K562 (cell line): ENCODE measurements around the gene NUP62. TPM values are rescaled to one million over a fixed set of nuclear protein-coding genes. Genes with fewer than 3 reads are reported as not detected.
A peak's percentile ranks its signal among the peaks of the same experiment; 100 is the strongest.

Source experiments
- ATF1 ChIP-seq, 2 experiments: fragments of 450-650 bp in 1 of 2; IDR thresholded peaks; 2 replicates each; pipeline ENCODE4 v1.6.1; 2016; ENCODE audit warnings: missing compliant biosample characterization in 1 of 2, missing genetic modification characterization in 1 of 2
- E2F5 ChIP-seq: sonication (generic); formaldehyde crosslinking; IDR thresholded peaks from 2 replicates; pipeline ENCODE4 v1.8.0; 2022; ENCODE audit warnings: mild to moderate bottlenecking, missing genetic modification reagents
- FOXO4 ChIP-seq: fragments of 450-650 bp; formaldehyde crosslinking; IDR thresholded peaks from 2 replicates; pipeline ENCODE4 v1.4.0; 2020; ENCODE audit warnings: mild to moderate bottlenecking, moderate library complexity
- HDAC3 ChIP-seq: fragments of 450-650 bp; IDR thresholded peaks from 2 replicates; pipeline ENCODE4 v1.6.1; 2018; ENCODE audit warnings: borderline replicate concordance, mild to moderate bottlenecking, moderate library complexity; ENCODE audit not compliant: partially characterized antibody
- ILK ChIP-seq: fragments of 450-650 bp; IDR thresholded peaks from 2 replicates; pipeline ENCODE4 v1.6.1; 2016; ENCODE audit warnings: missing genetic modification characterization, low read depth, mild to moderate bottlenecking, missing compliant biosample characterization, moderate library complexity, borderline replicate concordance
- MCM2 ChIP-seq: fragments of 450-650 bp; IDR thresholded peaks from 2 replicates; pipeline ENCODE4 v1.6.1; 2017; ENCODE audit warnings: low read depth, mild to moderate bottlenecking
- POLR2AphosphoS5 ChIP-seq: IDR thresholded peaks from 2 replicates; pipeline ENCODE4 v1.6.1; 2011; ENCODE audit warnings: mild to moderate bottlenecking, low read depth, low read length, moderate library complexity; ENCODE audit not compliant: control insufficient read depth, insufficient read depth
- SMARCE1 ChIP-seq: fragments of 450-650 bp; IDR thresholded peaks from 2 replicates; pipeline ENCODE4 v1.7.1; 2016; ENCODE audit warnings: mild to moderate bottlenecking
- TEAD2 ChIP-seq: fragments of 450-650 bp; IDR thresholded peaks from 2 replicates; pipeline ENCODE4 v1.6.1; 2016; ENCODE audit warnings: missing genetic modification characterization, control low read depth, missing compliant biosample characterization
- TOE1 ChIP-seq, 2 experiments: fragments of 450-650 bp in 1 of 2; sonication (generic) in 1 of 2; formaldehyde crosslinking in 1 of 2; IDR thresholded peaks; 2 replicates each; pipeline versions ENCODE4 v1.7.1 to v1.8.0; 2016 to 2022; ENCODE audit warnings: borderline replicate concordance in 2 of 2, mild to moderate bottlenecking in 2 of 2, antibody characterized with exemption in 1 of 2, inconsistent platforms in 1 of 2, low read depth in 1 of 2, missing genetic modification reagents in 1 of 2, moderate library complexity in 1 of 2
- ZBTB40 ChIP-seq, 2 experiments: fragments of 450-650 bp in 1 of 2; sonication (generic) in 1 of 2; formaldehyde crosslinking in 1 of 2; IDR thresholded peaks; 2 replicates each; pipeline versions ENCODE4 v1.7.1 to v1.9.0; 2016 to 2022; ENCODE audit warnings: inconsistent platforms in 1 of 2, mild to moderate bottlenecking in 1 of 2, missing genetic modification reagents in 1 of 2
- ZNF316 ChIP-seq: fragments of 450-650 bp; IDR thresholded peaks from 2 replicates; pipeline ENCODE4 v1.6.1; 2016
- ZNF785 ChIP-seq: fragments of 250-450 bp; sonication (Bioruptor Pico); IDR thresholded peaks from 2 replicates; pipeline ENCODE4 v1.4.0; 2020; ENCODE audit warnings: mild to moderate bottlenecking
- ZNF79 ChIP-seq: fragments of 250-450 bp; sonication (Bioruptor Pico); IDR thresholded peaks from 2 replicates; pipeline ENCODE4 v1.4.0; 2020; ENCODE audit warnings: low read depth, mild to moderate bottlenecking, moderate library complexity
- polyA plus RNA-seq, 8 experiments: library from polyadenylated mRNA; depleted of rRNA in 4 of 8; stranded (reverse) in 5 of 8; unstranded in 3 of 8; fragments of >200 nt; fragmentation: Nextera tagmentation in 2 of 8; fragmentation: Illumina TruSeq in 1 of 8; extraction: Ambion mirVana in 2 of 8; extraction: Trizol in 1 of 8; gene quantifications; 2 replicates each; pipeline versions ENCODE4 v1.2.1 to v1.2.3, GENCODE V29; 2011 to 2014; ENCODE audit warnings: inconsistent platforms in 1 of 8, missing spikeins in 1 of 8
- total RNA-seq, 7 experiments: library from RNA; depleted of rRNA in 6 of 7; stranded (reverse); fragments of >200 nt in 6 of 7; fragmentation: Illumina TruSeq in 2 of 7; extraction: Trizol in 2 of 7; gene quantifications; 2 replicates each; pipeline versions ENCODE4 v1.2.1 to v1.2.3, GENCODE V29; 2011 to 2021; ENCODE audit warnings: low replicate concordance in 1 of 7

NUP62 gene
- total and polyA plus RNA-seq, 9 of the 15 experiments (the other 6 are each of a cell fraction or from before 2014, with no cell fraction given), result 16.9 to 109 (median 66.0) TPM

- TF ChIP-seq ZBTB40 (IDR thresholded peaks at IDR 0.05) (no peak), ZBTB40 (CRISPR knock-in tag; IDR thresholded peaks at IDR 0.05) (no peak), HDAC3 (no peak), FOXO4 (CRISPR knock-in tag) (no peak), E2F5 (CRISPR knock-in tag) (no peak), TOE1 (IDR thresholded peaks at IDR 0.05; ENCODE audit: borderline replicate concordance) (0 out of 2 replicates have a peak, but pooled peaks have one; percentile 22), TOE1 (CRISPR knock-in tag; IDR thresholded peaks at IDR 0.05; ENCODE audit: borderline replicate concordance, low read depth) (no peak), ZNF79 (CRISPR knock-in tag) (no peak), ATF1 (CRISPR knock-in tag; IDR thresholded peaks at IDR 0.05) (peak; percentile 65), ATF1 (tag; IDR thresholded peaks at IDR 0.05) (peak; percentile 95), ILK (tag) (no peak), TEAD2 (tag) (no peak), ZNF316 (no peak), SMARCE1 (0 out of 2 replicates have a peak, but pooled peaks have one; percentile 12), POLR2AphosphoS5 (peak; percentile 16; the same call in 1 of the 2 replicates), MCM2 (no peak), ZNF785 (CRISPR knock-in tag) (no peak)
Observed at GRCh38 chr19:49869484-49870308, 59.6 kb downstream of the NUP62 start (continued).
